Stimulated activated CD4-positive, alpha-beta T cell treated with anti-CD3 and anti-CD28 coated beads, Interleukin-12 subunit alpha, Interleukin-12 subunit beta, amount 100 ng/mL, for 24 hours (primary cell): ENCODE data around the gene EEFSEC.

ENCODE experiments used
- DNase-seq, 2 experiments: peaks; one replicate each; pipeline ENCODE4 v3.0.0-alpha.2; 2020; ENCODE audit warnings: low read depth in 2 of 2

EEFSEC gene, protein sequence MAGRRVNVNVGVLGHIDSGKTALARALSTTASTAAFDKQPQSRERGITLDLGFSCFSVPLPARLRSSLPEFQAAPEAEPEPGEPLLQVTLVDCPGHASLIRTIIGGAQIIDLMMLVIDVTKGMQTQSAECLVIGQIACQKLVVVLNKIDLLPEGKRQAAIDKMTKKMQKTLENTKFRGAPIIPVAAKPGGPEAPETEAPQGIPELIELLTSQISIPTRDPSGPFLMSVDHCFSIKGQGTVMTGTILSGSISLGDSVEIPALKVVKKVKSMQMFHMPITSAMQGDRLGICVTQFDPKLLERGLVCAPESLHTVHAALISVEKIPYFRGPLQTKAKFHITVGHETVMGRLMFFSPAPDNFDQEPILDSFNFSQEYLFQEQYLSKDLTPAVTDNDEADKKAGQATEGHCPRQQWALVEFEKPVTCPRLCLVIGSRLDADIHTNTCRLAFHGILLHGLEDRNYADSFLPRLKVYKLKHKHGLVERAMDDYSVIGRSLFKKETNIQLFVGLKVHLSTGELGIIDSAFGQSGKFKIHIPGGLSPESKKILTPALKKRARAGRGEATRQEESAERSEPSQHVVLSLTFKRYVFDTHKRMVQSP

DNA sequence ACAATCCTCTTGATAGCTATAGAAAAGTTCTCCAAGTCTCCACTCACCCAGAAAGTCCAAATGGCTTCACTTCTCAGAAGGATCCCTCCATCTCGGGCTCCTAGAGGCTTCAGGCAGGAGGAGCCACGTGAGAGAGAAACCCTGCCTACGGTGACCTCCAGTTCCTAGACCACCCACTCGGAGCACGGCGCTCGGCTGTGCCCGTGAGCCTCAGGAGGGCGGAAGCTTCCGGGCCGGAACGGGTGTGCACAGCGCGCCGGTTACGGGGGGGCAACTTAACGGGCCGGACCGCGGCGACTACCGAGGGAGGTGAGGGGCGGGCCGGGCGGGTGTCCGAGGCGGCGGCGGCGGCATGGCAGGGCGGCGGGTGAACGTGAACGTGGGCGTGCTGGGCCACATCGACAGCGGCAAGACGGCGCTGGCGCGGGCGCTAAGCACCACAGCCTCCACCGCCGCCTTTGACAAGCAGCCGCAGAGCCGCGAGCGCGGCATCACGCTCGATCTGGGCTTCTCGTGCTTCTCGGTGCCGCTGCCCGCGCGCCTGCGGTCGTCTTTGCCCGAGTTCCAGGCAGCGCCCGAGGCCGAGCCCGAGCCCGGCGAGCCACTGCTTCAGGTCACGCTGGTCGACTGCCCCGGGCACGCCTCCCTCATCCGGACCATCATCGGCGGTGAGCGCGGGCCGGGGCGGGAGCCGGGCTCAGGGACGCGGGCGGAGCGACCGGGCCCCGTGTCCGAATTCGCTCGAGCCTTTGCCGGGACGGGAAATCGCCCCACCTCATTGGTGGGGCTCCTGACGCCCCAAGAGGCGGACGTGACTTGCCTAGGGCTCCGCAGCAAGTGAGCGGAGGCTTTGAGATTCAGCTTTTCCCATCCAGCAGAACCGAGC, at the start of gene EEFSEC:
TSS of gene EEFSEC (plus strand) at position 326 of the 886 bp plus-strand sequence. CDS start at position 353, 27 bp downstream.
- peak; percentile 81 to 82 for DNase-seq

DNA sequence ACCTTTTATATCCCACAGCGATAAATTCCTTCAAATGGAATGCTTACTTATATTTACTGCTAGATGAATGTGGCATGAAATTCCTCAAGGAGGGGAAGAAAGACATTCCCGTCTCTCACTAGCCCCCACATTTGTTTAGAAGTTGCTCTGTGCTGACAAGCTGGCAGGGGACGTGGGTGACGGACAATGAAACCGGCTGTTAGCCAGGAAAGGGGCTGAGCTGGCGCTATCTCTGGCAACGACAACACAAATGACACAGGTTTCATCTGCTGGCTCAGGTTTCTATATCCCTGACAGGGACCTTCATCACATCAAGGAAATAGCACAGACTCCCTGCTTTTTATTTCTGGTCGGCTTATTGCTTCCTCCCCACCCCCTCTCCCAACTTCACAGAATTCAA, 45.4 kb upstream of the EEFSEC start:
- no peak for DNase-seq

DNA sequence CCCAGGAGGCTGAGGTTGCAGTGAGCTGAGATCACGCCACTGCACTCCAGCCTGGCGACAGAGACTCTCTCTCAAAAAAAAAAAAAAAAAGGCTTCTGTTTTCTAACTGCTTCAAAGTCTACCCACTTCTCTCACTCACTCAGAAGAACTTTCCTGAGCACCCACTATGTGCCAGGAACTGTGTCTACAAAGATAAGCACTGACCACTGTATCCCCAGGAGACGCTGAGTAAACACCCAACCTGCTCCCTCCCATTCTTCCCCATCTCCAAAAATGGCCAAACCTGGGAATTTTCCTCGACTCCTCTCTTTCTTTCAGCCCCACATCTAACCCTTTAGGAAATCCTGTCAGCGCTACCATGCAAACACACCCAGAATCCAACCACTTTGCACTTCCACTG, 42.1 kb upstream of the EEFSEC start:
- no peak for DNase-seq

DNA sequence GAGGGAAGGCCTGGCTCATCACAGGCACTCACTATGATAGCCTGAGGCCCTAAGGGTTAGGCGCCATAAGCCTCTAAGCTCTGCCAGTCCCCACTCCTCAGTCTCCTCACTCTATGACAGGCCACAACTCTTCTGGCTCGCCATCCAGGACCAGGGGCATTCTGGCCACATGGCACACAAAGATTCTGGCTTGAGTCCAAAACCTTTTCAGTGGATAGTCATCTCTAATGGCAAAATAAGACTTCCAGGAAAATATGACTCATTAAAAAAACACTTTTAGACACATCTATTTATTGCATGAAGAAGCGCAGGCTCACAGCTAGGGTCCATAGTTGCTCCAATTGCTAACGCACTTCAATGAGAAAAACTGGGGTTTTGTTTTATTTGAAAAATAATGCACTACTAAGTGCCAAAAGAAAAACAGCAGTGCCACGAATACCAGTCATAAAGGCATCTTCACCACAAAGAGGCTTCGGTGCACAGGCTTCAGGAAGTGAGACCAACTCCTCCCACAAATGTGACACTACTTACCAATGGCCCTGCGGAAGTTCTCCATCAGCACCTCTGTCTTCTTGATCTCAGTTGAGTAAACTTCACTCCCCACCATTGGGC, 40.8 kb upstream of the EEFSEC start:
- DNase-seq: no peak

DNA sequence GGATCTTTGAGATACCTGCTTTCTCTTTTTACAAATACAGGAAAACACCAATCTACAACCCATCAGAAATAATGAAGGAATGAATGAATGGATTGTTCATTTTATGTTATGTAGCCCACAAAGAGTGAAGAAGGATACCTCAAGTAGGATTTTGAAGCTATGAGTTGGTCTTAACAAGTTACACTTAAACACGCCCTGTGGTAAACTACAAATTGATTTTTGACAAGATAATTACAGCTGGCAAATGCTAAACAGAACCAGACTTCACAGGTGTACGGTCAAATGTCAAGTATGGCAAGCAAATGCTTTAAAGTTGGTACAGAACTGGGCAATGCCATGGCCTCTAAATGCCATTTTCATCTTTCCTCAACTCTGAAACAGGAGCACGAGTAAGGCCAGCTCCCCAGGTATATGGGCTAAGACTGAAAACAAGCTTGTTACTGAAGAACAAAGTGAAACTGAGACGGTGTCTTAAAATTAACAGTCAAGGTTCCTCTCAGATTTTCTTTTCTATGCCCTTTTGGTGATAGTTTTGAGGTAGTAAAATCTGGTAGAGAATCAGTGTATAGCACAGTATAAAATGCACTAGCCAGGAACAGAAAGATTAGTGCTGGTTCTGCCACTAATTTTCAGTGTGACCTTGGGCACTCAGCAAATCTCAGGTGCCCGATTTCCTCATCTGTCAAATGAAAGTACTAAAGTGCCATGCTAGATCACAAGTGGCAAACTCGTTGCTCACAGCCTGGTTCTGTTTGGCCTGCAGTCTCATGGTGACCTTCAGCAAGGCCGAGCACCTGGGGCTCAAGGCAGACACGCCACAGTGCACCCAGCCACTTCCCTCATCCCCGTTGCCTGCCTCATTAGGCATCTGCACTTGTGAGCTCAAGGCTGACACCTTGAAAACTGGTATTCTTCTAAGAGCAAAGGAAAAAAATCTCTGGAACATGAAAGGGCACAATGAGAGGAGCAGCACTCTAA, 39.2 kb upstream of the EEFSEC start:
- DNase-seq: no peak

DNA sequence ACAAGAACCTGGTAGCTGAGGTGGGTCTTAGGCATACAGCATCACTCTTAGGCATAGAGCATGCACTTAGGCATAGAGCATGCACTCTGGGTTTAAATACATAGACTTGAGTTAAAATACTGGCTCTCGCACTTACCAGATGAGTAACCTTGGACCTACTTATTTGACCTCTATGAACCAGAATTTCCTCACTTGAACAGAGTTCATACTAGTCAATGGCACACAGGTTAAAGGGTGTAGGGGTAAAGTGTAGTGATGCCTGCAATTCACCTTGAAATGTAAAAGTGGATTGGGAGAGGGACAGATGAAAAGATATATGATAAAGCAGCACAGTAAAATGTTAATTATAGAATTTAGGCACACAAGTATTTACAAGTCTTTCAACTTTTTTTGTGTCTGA, 31.3 kb upstream of the EEFSEC start:
- no peak for DNase-seq

DNA sequence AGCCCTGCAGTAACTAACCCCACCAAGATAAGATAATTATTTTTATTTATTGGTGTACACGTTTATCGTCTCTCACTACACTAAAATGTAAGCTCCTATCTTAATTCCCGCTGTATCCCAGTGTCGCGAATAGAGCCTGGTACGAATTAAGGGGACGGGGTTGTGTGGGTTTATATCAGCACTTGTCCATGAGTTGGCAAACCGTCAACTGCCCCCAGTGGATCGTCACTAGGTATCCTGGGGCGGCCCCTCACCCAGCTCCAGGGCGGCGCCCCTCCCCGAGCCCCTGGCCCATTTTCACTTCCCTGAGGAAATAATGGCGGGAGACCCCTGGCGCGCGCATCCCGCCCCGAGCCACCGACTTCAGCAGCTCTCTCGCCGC, 30.1 kb upstream of the EEFSEC start:
- DNase-seq: peak in 1 of 2 experiments; percentile 14

DNA sequence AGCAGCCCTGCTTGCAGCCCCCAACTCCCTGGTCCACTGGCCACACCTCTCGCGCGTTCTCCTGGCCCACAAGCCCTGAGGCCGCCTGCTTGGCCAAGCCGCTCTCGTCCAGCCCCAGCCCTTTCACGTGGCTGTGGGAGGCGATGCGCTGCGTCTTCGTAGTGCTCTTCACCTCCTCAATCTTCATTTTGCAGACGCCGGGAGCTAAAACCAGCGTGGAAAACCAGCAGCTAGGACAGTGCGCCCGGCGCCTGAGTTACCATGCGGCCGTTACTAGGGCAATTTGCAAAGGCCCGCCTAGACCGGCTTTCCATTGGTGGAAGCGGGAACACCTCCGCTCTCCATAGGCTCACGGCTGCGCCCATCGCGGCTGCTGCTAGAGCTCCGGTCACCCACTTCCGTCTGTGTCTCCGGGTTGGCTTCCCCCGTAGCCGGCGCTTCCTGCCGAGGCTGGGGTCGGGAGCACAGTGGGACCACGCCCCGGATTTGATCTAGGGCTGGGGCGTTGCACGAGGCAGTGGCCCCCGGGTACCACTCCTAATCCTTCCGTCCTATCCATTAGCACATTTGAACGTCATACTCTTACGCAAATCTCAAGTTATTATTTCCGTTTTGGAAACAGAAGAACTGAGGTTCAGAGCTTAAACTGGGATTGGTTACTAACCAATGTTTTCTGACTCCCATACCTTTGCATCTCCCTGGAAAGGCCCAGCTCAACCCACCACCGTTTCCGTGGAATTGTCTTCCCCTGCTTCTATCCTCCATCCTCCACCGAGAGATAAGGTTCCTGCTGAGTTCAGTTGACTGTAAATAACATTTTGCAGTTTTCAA, 29.5 kb upstream of the EEFSEC start, which contains the start of gene RUVBL1:
TSS of gene RUVBL1 (minus strand) at position 275 of the 831 bp plus-strand sequence. CDS start at position 187, 88 bp downstream.
- peak; percentile 94 to 95 for DNase-seq

DNA sequence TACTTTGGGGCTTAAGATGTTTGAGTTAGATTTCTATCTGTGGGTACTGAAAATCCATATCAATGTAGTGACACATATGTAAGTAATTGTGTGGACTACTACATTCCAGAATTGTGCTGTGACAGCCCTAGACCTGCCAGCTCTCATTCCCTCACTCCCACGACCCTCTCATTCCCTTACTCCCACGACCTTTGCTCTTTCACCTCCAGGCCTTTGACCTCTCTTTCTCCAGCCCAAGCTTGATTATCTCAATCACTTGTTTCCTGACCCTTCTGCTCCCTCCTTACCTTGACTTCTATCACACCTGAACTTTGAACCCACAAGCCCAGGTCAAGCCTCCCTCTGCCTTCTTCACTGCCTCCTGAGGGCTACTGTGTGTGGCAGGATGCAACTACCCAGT, 26.0 kb upstream of the EEFSEC start:
- DNase-seq: no peak

DNA sequence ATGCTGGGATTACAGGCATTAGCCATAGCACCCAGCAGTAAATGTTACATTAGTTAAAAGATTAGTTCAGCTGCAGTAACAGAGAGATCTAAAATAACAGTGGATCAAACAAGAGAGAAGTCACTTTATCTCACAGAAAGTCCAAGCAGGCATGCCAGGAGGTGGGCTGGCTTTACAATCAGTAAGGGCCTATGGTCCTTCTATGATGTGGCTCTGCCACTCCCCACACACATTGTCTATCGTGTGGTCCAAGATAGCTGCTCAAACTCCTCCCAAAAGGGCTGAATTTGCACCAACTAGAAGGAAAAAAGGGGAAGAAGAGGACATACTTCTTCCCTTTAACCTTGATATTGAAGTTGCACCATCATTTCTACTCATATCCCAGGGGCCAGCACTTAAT, 25.0 kb upstream of the EEFSEC start:
- no peak for DNase-seq

DNA sequence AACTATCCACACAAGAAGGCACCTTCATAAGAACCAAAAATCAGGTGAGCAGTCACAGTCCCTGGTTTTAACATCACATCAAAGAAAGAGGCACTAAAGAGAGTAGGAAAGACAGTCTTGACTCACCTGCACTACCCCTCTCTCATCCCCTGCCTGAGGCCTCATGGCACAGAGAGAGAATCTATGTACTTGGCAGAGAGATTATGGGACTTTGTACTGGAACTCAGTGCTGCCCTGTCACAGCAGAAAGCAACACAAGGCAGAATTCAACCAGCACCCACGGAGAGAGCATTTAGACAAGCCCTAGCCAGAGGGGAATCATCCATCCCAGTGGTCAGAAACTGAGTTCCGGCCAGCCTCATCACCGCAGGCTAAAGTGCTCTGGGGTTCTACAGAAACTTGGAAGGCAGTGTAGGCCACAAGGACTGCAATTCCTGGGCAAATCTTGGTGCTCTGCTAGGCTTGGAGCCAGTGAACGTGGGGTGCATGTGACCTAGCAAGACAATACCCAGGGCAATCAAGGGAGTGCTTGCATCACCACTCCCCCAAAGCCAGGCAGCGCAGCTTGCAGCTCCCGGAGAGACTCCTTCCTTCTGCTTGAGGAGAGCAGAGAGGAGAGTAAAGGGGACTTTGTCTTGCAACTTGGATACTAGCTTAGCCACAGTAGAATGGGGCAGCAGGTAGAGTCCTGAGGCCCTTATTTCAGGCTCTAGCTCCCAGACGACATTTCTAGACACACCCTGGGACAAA, 21.2 kb upstream of the EEFSEC start:
- no peak for DNase-seq

DNA sequence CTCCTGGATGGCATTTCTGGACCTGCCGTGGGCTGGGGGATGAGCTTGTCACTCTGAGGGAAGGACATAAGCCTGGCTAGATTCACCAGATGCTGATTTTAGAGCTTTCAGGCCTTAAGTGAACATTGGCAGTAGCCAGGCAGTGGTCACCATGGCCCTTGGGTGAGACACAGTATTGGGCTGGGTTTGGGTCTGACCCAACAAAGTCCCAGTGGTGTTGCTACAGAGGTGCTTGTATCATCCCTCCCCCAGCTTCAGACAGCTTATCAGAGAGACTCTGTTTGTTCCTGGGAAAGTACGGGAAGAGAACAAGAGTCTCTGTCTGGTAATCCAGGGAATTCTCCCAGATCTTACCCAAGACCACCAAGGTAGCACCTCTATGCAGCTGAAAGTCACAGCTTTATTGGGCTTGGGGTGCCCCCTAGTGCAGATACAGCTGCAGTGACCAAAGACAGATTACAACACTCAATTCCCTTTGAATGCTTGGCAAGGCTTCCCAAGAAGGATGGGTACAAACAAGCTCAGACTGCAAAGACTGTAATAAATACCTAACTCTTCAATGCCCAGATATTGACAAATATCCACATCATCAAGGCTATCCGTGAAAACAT, 19.9 kb upstream of the EEFSEC start:
- no peak for DNase-seq

DNA sequence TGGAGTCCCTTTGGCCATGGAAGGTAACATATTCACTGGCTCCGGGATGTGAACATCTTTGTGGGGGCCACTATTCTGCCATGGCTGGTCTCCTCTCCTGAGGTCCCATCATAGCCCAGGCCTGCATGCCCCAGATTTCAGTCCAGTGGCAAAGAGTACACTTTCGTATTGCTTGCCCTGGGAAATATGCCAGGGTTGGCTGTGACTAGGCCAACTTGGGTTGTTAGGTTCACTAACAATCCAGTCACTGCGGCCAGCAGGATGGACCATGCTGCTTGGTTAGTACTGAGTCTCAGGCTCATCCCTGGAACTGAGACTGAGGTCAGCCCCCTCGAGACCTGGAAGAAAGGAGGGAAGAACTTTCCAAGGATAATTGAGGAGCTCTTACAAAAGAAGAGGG, 9.8 kb upstream of the EEFSEC start:
- no peak for DNase-seq

DNA sequence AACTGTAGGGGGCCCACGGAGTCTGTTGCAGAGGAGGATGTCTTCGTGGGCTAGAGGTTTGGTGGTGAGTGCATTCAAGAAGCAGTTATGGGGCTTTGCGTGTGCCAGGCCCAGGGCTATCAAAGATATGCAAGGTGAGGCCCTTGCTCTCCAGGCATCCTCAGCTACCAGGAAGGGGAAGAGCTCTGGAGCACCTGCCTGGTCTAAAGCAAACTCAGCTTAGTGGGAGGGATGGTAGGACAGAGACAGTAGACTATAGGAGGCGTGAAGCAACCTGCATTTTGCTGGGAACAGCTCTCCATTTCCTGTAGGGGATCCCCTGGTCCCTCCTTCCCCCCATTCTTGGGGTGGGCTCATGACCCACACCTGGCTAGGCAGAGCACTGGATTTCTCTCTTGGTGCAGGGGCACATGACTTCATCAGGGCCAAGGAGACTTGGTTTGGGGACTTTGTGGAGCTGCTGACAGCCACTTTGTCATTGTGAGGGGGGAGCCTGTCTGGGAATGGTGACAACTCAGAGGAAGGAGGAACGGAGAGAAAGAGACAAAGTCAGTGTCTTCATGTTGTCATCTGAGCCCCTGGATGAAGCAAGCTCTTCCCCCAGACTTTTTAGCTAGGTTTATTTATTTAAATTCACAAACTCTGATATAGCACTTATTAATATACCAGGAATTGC, 8.6 kb upstream of the EEFSEC start:
- no peak for DNase-seq

DNA sequence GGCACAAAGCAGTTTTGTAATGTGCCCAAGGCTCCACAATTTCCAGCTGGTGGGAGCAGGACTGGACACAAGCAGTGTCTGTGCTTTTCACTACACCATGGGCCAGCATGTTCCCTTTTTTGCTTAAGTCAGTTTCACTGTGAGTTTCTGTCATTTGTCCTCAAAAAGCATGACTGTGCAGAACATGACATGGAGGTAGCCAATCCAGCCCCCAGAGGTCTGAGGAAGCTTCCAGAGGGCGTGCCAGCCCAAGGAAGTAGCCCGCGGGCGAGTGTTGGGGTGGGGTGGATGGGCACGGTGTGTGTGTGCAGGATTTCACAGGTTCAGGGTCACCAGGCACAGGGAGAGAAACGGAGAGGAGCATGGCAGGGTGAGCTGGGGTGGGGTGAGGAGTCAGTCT, 8.0 kb upstream of the EEFSEC start:
- DNase-seq: no peak

DNA sequence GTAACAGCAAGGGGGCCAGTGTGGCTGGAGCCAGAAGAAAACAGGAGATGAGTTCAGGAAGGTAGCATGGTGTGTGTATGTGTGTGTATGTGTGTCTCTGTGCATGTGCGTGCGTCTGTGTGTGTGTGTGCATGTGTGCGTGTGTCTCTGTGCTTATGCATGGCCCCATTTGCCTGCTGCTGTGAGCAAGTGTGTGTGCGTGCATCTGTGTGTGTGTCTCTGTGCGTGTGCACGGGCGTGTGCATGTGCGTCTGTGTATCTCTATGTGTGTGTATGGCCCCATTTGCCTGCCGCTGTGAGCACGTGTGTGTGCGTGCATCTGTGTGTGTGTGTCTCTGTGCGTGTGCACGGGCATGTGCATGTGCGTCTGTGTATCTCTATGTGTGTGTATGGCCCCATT, 7.1 kb upstream of the EEFSEC start:
- DNase-seq: no peak

DNA sequence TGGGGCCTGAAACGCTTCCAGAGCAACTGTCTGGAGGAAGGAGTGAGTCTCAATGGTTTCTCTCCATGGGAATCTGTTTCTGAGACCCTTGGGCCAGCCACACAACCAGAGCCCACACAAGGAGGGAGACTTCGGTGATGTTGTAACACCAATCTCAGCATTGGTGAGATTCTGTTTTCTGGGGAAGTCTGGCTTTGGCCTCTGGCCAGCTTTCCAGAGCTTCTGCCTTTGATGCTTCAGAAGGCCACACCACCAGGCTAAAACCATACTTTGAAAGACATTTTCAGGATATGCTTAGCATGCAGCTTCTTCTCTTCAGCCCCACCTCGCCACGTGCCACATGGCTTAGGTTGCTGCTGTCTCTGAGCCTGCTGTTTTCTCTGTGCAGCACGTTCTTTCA, 3.6 kb upstream of the EEFSEC start:
- no peak for DNase-seq

DNA sequence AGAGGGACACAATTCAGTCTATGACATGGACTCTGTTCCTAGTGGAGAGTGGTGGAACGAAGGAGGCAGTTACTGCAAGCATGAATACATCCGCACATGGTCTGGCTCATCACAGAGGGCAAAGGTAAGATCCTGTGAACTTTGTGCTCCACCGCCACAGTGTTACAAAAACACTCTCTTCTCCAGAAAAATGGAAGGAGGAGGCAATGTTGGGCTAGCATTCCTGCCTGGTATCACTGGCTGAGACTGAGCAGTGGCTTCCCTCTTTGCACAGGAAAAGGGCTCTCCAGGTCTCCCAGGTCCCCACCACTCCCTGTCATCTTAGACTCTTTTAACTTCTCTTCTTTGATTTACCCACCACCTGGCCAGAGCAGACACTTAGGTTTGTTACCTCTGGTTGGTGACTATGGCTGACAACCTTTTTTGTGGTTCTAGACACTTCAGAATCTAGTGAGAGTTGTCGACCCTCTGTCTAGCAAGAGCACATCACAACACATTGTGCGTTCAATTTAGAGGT, 1.5 kb upstream of the EEFSEC start:
- DNase-seq: no peak
